ENCODE results near the gene VPS35L. TPM values are rescaled to one million over a fixed set of nuclear protein-coding genes. Genes with fewer than 3 reads are reported as not detected.

The VPS35L gene
- total RNA-seq, 1 experiment from 2014 or later = 14.2 TPM

DNA sequence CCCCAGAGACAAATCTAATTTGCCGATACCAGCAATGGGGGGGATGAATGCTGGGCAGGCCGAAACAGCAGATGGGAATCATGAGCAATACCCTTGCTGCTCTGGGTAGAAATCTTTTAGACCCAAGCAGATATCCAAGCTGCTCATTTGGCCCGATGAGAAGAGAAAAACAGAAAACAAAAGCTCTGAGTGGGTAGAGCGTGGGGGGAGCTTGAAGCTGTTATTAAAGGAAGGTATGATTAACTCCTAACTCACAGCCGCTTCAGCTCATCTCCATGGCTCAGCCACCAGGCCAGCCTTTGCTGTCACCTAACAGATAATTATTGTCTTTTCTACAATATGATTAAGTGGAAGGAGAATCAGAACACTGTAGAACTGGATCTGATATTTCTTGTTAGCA, 58.3 kb downstream of the VPS35L start:
- Mint-ChIP-seq H3K27me3 (ENCODE audit: unreplicated experiment) (no peaks in the 10 kb centered on the region), H3K4me3 (ENCODE audit: low read depth, unreplicated experiment) (no peak overlapping the region), H3K4me1 (ENCODE audit: low read depth, unreplicated experiment) (no peaks in the 10 kb centered on the region), H3K36me3 (ENCODE audit: insufficient read depth, unreplicated experiment) (no peaks in the 10 kb centered on the region), H3K9me3 (ENCODE audit: low read depth, unreplicated experiment) (no peaks in the 10 kb centered on the region), H3K27ac (ENCODE audit: unreplicated experiment) (no peak overlapping the region)
- CTCF ChIA-PET = interaction anchor here (1.2 kb wide), 1 partner anchor 15 kb away, joined by 3 read pairs; no protein-coding TSS in a partner anchor
- intact Hi-C loops (cut with micrococcal nuclease; ENCODE audit: unreplicated experiment) = no loop called here
- no TSS peak for BruUV-seq (replicated peaks)
- TF ChIP-seq, protein P1, sequence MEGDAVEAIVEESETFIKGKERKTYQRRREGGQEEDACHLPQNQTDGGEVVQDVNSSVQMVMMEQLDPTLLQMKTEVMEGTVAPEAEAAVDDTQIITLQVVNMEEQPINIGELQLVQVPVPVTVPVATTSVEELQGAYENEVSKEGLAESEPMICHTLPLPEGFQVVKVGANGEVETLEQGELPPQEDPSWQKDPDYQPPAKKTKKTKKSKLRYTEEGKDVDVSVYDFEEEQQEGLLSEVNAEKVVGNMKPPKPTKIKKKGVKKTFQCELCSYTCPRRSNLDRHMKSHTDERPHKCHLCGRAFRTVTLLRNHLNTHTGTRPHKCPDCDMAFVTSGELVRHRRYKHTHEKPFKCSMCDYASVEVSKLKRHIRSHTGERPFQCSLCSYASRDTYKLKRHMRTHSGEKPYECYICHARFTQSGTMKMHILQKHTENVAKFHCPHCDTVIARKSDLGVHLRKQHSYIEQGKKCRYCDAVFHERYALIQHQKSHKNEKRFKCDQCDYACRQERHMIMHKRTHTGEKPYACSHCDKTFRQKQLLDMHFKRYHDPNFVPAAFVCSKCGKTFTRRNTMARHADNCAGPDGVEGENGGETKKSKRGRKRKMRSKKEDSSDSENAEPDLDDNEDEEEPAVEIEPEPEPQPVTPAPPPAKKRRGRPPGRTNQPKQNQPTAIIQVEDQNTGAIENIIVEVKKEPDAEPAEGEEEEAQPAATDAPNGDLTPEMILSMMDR (IDR thresholded peaks at IDR 0.05; ENCODE audit: unreplicated experiment) = no peak
- DNase-seq = no peak

- Mint-ChIP-seq H3K4me3 (ENCODE audit: low read depth, unreplicated experiment) (no peak overlapping the region), H3K27me3 (ENCODE audit: unreplicated experiment) (no peaks in the 10 kb centered on the region), H3K4me1 (ENCODE audit: low read depth, unreplicated experiment) (no peaks in the 10 kb centered on the region), H3K27ac (ENCODE audit: unreplicated experiment) (no peak overlapping the region), H3K36me3 (ENCODE audit: insufficient read depth, unreplicated experiment) (no peaks in the 10 kb centered on the region), H3K9me3 (ENCODE audit: low read depth, unreplicated experiment) (no peaks in the 10 kb centered on the region)
- intact Hi-C loops (cut with micrococcal nuclease; ENCODE audit: unreplicated experiment) = no loop called here
- BruUV-seq (replicated peaks) = no TSS peak
- CTCF ChIA-PET = interaction anchor here (0.6 to 0.7 kb wide), 3 partner anchors 32 to 262 kb away, joined by 3 to 4 read pairs (median 3); no protein-coding TSS in a partner anchor
- TF ChIP-seq, protein P1 (IDR thresholded peaks at IDR 0.05; ENCODE audit: unreplicated experiment) = no peak
- no peak for DNase-seq
These were observed 60.7 kb downstream of the VPS35L start for GRCh38 chr16:19616241-19616640.

GRCh38 chr16:19618876-19619275, 63.4 kb downstream of the VPS35L start:
- BruUV-seq (replicated peaks) = no TSS peak
- Mint-ChIP-seq H3K9me3 (ENCODE audit: low read depth, unreplicated experiment) (no peaks in the 10 kb centered on the region), H3K4me1 (ENCODE audit: low read depth, unreplicated experiment) (no peaks in the 10 kb centered on the region), H3K27ac (ENCODE audit: unreplicated experiment) (no peak overlapping the region), H3K36me3 (ENCODE audit: insufficient read depth, unreplicated experiment) (no peaks in the 10 kb centered on the region), H3K4me3 (ENCODE audit: low read depth, unreplicated experiment) (no peak overlapping the region), H3K27me3 (ENCODE audit: unreplicated experiment) (no peaks in the 10 kb centered on the region)
- TF ChIP-seq, protein P1 (IDR thresholded peaks at IDR 0.05; ENCODE audit: unreplicated experiment) = no peak
- CTCF ChIA-PET = no interaction called here
- no peak for DNase-seq
- intact Hi-C loops (cut with micrococcal nuclease; ENCODE audit: unreplicated experiment) = no loop called here

DNA sequence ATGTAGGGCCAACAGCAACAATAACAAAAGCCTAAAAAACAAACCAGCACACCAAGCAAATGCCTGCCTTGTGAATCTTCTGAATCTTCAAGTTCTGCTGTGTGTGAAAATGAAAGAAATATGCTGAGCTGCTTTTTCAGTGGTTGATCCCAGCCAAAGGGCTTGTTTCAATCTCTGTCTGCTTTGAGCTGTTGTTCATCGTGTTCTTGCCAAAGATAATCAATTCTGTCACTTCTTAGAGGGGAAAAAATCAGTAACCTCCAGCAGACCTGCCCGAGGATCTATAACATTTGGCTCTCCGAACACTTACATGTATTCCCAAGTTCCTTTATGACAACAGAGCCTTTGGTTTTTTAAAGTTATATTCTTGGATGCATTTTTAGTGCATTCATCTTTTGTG, 65.9 kb downstream of the VPS35L start:
- CTCF ChIA-PET = interaction anchor here (0.5 kb wide), 1 partner anchor 37 kb away, joined by 4 read pairs; no protein-coding TSS in a partner anchor
- BruUV-seq (replicated peaks) = no TSS peak
- Mint-ChIP-seq H3K9me3 (ENCODE audit: low read depth, unreplicated experiment) (no peaks in the 10 kb centered on the region), H3K36me3 (ENCODE audit: insufficient read depth, unreplicated experiment) (no peaks in the 10 kb centered on the region), H3K27ac (ENCODE audit: unreplicated experiment) (no peak overlapping the region), H3K27me3 (ENCODE audit: unreplicated experiment) (no peaks in the 10 kb centered on the region), H3K4me3 (ENCODE audit: low read depth, unreplicated experiment) (no peak overlapping the region), H3K4me1 (ENCODE audit: low read depth, unreplicated experiment) (no peaks in the 10 kb centered on the region)
- DNase-seq = no peak
- intact Hi-C loops (cut with micrococcal nuclease; ENCODE audit: unreplicated experiment) = no loop called here
- TF ChIP-seq, protein P1 (IDR thresholded peaks at IDR 0.05; ENCODE audit: unreplicated experiment) = no peak

Data from Calu3 (cell line).